DMS153 treated with DMSO at 0.1 percent for 48 hours (cell line): ENCODE data around the gene MS4A8.
"Not testable (repeated sequence)": the region's sequence is repeated elsewhere in the genome, so short reads cannot be mapped to it uniquely, and the experiment has no call there.

Source experiments
- DNase-seq: peaks from one replicate; lab custom pipeline; 2025; ENCODE audit not compliant: unreplicated experiment; lab: John Stamatoyannopoulos, UW

The MS4A8 gene

DNA sequence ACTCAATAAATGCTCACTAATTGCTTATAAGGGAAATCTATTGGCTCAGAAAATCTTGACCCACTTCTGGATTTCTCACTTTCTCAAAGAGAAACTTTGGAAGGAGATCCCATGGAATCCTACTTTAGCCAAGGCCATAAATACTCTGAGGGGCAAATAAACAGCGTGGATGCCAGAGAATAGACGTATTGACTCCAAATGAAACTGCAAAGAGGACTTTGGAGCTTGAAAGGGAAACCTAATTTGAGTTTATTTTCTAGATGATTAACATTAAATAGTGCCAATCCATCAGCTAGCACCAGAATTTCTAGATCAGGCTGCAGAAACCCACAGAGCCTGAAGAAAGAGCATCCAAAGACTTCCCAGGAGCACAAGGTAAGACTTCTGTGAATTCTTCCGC lies 25.0 kb downstream of the MS4A8 start, which contains the start of gene MS4A18:
Gene MS4A18 (plus strand): TSS at position 301 of the 400 bp plus-strand sequence.
- no peak for DNase-seq

- DNase-seq = no peak
These were observed 26.2 kb downstream of the MS4A8 start for GRCh38 chr11:60725592-60725991.

GRCh38 chr11:60731586-60731985 lies 32.2 kb downstream of the MS4A8 start:
- no peak for DNase-seq

- DNase-seq = no peak
These were observed 34.9 kb downstream of the MS4A8 start for GRCh38 chr11:60734279-60734678.

GRCh38 chr11:60739114-60739513 lies 39.7 kb downstream of the MS4A8 start:
- no peak for DNase-seq

GRCh38 chr11:60740573-60740972 lies 41.2 kb downstream of the MS4A8 start:
- no peak for DNase-seq

- no peak for DNase-seq
These were observed 42.0 kb downstream of the MS4A8 start for GRCh38 chr11:60741421-60741820.

DNA sequence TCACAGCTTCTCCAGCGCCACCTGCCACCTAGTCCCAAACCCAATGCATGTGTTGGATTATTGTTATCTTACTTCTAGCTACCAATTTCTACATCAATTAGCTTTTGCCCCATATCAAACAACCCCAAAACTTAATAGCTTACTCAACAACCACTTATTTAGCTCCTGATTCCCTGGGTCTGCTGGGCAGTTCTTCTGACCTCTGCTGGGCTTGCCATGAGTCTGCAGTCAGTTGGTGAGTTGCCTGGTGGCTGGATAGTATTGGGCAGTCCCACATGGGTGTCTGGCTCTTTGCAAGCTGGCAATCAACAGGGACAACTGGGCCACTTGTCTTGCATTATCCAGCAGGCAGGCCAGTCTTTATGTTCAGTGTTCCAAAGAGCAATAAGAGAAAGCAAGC lies 43.6 kb downstream of the MS4A8 start:
- DNase-seq = no peak

- DNase-seq = no peak
These were observed 44.7 kb downstream of the MS4A8 start for GRCh38 chr11:60744114-60744513.

GRCh38 chr11:60747359-60747873 lies 48.0 kb downstream of the MS4A8 start:
- no peak for DNase-seq

GRCh38 chr11:60748225-60748624 lies 48.8 kb downstream of the MS4A8 start:
- no peak for DNase-seq

DNA sequence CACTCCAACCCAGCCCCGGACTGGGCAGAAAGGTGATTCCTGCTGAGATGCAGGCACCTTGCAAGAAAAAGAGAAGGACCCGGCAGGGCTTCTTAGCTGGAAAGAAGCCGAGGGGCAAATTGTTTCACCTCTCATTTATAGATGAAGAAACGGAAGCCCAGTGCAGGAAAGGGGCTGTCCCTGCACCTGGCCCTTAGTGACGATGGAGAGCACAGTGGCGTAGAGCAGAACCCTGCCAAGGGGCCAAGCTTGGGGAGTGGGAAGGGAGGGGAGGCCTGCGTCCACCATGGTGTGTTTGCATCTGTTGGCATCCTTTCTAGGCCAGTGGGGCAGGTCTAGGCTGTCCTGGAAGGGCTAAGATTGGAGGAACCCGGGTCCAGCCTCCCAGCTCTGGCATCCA lies 49.4 kb downstream of the MS4A8 start:
- no peak for DNase-seq

DNA sequence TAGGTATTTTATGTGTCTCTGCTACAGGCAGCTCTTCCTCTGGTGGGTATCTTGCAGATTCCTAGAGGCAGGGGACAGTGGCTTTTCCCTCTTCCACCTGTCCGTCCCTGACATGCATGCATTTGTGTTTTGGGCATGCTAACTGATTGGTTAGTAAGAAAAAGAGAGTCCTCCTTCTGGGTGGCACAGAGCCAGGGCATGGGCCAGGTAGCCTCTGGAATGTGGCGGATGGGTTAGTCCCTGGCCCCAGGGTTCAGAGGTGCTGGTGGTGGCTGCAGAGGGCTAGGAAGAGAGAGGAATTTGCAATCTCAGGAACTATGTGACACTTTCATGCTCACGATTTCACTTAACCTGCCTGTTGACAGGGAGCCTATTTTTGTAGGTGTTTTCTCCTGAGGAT lies 51.5 kb downstream of the MS4A8 start:
- no peak for DNase-seq

DNA sequence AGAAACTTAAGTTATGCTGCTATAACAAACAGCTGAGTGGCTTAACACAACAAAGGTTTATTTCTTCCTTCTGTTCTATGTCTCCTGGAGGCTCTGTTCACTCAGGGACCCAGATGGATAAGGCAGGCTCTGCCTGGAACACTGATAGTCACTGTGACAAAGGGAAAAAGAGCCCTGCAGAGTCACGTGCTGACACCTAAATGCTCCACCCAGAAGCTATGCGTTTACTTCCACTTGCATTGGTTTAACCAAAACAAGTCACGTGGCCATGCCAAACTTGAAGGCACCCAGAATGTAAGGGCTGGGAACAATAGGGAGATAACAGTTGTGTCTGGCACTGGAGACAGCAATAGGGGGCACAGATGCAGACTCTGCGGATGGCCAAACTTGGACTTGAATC lies 53.9 kb downstream of the MS4A8 start:
- no peak for DNase-seq

- DNase-seq = no peak
These were observed 55.5 kb downstream of the MS4A8 start for GRCh38 chr11:60754887-60755286.

DNA sequence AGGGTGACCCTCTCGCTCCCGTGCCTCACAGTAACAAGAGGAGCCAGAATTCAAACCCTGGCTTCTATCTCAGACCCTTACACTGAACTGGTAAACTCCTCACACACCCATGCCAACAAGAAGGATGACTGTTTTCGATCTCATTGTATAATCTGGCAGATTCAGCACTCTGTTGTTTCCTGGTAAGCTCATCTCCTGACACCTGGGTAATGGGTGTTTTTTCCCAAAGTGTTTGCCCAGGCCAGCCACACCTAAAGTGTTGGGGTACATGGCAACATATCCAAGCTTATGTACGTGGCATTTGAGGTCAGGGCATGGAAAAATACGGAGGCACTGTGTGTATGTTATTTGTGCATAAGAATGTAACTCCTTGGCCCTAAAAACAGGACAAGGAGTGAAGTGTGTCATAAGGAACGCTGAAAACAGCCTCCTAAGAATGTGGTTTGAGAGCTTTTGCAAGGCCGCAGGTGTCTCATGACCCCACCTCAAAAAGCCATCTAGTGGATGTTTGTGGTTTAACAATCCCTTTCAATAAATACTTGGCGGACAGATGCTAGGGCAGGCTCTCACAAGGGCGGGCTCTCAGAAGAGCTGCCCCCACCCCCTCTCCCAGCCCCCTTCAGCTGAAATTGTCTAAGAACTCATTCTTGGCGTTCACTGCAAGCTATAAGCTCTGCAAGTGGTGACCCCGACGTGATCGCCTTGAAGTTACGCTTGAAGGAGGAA lies 57.1 kb downstream of the MS4A8 start, which contains the start of gene MS4A15:
Gene MS4A15 (plus strand): TSS at position 561 of the 726 bp plus-strand sequence. CDS start 6,867 bp downstream, outside the sequence.
- no peak for DNase-seq

- no peak for DNase-seq
These were observed 57.9 kb downstream of the MS4A8 start for GRCh38 chr11:60757231-60757800.

GRCh38 chr11:60758671-60759070 lies 59.3 kb downstream of the MS4A8 start:
- not testable (repeated sequence) for DNase-seq

GRCh38 chr11:60759438-60760225 lies 60.2 kb downstream of the MS4A8 start:
- DNase-seq = not testable (repeated sequence)

DNA sequence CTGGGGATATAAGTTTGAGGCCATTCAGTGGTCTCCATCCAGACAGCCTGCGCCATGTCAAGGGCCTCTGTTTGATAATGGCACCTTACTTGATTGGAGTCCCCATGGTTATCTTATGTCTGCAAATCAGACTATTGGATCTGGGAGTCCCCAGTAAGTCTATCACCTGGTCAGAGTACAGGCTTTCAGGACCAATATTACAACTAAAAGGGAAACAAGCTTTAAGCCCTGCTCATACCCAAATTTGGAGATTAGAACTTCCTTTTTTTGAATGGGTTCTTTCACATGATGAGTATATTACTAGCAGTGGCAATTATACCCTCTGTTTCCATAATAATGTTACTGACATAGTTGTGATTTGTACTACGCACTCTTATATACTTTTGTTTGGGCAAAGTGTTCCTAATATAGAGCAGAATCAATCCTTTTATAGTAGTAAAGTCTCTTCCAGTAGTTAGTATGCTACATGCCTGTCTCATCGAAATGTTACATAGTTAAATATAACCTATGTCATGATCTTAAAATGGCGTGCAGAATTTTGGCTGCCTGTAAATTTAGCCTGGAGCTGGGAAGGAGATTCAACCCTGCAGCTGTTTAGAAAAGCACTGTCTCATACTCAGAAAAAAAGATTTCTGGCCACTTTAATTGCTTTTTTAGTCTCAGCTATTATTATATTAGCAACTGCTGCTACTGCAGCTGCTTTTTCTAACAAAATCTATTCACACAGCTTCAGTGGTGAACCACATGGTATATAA lies 62.2 kb downstream of the MS4A8 start:
- no peak for DNase-seq
